ENCODE measurements around the gene SOAT1.
"Not testable (repeated sequence)": the region's sequence is repeated elsewhere in the genome, so short reads cannot be mapped to it uniquely, and the experiment has no call there.

The SOAT1 gene

DNA sequence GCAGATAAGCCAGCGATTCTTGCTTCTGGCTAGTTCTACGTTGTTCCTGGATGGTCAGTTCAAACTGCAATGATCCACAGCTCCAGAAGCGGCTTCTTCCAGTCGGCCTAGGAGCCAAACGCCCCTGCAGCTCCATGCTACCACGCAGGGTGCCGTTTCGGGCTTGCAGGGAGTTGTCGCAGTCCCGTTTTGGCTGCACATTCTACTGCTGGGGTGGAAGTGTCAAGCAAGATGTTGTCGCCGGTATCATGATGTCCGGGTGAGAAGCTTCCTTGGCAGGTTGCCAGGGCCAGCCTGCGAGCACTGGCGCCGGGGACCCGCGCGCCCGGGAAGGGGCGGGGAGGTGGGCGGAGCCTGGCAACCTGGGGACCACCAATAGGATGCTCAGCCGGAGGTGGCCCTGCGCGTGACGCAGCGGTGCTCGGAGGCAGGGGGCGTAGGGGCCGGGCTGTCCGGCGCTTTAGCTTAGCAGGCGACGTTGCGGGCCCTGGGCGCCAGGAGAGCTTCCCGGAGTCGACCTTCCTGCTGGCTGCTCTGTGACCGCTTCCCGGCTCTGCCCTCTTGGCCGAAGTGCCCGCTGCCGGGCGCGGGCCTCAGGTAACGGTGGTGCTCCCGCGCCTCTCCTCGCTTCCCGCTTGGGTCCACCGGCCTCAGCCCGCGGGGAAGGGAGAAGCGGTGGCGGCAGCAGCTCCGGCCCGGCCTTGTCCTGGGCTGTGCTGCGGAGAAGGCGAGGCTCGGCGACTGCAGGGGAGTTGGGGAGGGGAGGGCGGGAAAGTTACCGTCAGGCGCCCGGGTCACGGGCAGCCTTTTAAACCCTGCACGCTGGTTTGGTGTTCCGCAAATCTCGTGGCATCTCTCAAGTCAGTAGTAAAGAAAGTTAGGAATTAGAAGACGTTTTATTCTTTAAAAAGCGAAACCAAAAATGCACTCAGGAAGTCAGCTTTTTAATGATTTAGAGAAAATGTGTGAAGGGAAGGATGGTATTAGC lies at the start of gene SOAT1:
Gene SOAT1, plus strand, starts transcription at position 458 of the 988 bp plus-strand sequence. CDS start 8,888 bp downstream, outside the sequence.
- ChIA-PET CTCF (interaction anchor here (0.6 to 1.5 kb wide), 6 partner anchors 31 to 252 kb away, joined by 3 to 5 read pairs (median 3); no protein-coding TSS in a partner anchor), POLR2A (interaction anchor here (0.6 to 1.6 kb wide), 12 partner anchors 10 to 263 kb away, joined by 3 to 12 read pairs (median 4); partner anchors contain the start of gene AXDND1)
- TF ChIP-seq ELF4 (IDR thresholded peaks at IDR 0.05) (peak; percentile 27; the same call in 1 of the 2 replicates), ARNT (IDR thresholded peaks at IDR 0.05) (no peak), L3MBTL2 (conservative IDR thresholded peaks at IDR 0.05) (peak; percentile 86)
- peak; percentile 98 for DNase-seq (ENCODE audit: extremely low spot score)

DNA sequence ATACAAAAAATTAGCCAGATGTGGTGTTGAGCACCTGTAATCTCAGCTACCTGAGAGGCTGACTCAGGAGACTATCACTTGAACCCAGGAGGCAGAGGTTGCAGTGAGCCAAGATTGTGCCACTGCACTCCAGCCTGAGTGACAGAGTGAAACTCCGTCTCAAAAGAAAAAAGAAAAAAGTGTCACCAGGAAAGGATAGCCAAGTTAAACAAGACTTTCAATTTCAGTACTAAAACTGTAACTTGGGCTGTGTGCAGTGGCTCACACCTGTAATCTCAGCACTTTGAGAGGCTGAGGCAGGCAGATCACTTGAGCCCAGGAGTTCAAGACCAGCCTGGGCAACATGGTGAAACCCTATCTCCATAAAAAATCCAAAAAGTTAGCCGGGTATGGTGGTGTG lies 48.2 kb upstream of the SOAT1 start:
- DNase-seq (ENCODE audit: extremely low spot score); CTCF ChIA-PET; POLR2A ChIA-PET: not testable (repeated sequence)

DNA sequence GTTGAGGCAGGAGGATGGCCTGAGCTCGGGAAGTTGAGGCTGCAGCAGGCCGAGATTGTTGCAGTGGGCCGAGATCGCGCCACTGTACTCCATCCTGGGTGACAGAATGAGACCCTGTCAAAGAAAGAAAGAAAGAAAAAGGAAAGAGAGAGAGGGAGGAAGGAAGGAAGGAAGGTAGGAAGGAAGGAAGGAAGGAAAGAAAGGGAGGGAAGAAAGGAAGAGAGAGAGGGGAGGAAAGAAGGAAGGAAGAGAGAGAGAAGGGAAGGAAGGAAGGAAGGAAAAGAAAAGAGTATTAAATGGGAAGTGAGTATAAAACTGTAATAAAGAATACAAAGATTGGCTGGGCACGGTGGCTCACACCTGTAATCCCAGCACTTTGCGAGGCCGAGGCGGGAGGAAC lies 45.7 kb upstream of the SOAT1 start:
- TF ChIP-seq SP1 (IDR thresholded peaks at IDR 0.05) (no peak), LEF1 (IDR thresholded peaks at IDR 0.05; ENCODE audit: borderline replicate concordance) (no peak), BHLHE40 (IDR thresholded peaks at IDR 0.05; ENCODE audit: borderline replicate concordance) (no peak), L3MBTL2 (conservative IDR thresholded peaks at IDR 0.05) (no peak), ARNT (IDR thresholded peaks at IDR 0.05) (no peak), CTBP1 (IDR thresholded peaks at IDR 0.05; ENCODE audit: borderline replicate concordance) (no peak), ZNF384 (IDR thresholded peaks at IDR 0.05) (no peak)
- TF ChIP-seq, protein P1, sequence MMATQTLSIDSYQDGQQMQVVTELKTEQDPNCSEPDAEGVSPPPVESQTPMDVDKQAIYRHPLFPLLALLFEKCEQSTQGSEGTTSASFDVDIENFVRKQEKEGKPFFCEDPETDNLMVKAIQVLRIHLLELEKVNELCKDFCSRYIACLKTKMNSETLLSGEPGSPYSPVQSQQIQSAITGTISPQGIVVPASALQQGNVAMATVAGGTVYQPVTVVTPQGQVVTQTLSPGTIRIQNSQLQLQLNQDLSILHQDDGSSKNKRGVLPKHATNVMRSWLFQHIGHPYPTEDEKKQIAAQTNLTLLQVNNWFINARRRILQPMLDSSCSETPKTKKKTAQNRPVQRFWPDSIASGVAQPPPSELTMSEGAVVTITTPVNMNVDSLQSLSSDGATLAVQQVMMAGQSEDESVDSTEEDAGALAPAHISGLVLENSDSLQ (IDR thresholded peaks at IDR 0.05), result no peak
- ChIA-PET CTCF (no interaction called here), POLR2A (no interaction called here)
- no peak for DNase-seq (ENCODE audit: extremely low spot score)

DNA sequence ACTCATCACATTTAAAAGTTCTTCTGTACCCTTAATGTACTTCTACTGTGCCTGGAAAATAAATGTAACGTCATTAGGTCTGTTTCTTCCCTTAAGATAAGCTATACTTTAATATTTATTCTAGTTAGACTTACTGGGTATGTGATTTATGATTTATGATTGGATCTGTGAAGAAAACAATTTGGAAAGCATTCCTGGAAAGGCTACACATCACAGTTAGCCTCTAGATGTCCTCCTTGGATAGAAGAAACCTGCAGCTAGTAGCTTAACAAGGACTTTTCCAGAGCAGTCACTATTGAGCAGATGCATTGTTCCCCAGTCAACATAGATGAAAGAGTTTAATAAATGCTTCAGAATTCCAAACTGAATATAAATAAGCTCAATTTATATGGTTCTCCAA lies 41.9 kb upstream of the SOAT1 start:
- DNase-seq (ENCODE audit: extremely low spot score), result peak; percentile 54

DNA sequence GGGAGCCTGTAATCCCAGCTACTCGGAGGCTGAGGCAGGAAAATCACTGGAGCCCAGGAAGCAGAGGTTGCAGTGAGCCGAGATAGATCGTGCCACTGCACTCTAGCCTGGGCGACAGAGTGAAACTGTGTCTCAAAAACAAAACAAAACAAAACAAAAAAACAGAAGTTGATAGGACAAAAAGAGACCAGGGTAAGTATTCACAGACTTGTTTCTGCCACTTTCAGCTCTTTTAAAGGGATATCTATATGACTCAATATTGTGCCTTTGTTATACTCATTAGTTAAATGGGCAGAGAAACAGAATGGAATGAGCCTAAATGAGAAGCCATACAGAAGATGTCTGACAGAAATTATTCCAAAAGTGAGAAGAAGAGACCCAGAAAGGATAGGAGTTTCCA lies 41.0 kb upstream of the SOAT1 start:
- CTCF ChIA-PET, result interaction anchor here (0.7 kb wide), 1 partner anchor 106 kb away, joined by 3 read pairs; no protein-coding TSS in a partner anchor
- no peak for TF ChIP-seq FOXA1 (IDR thresholded peaks at IDR 0.05)
- TF ChIP-seq ARNT (IDR thresholded peaks at IDR 0.05), result no peak
- TF ChIP-seq CTBP1 (IDR thresholded peaks at IDR 0.05; ENCODE audit: borderline replicate concordance), result no peak
- no peak for TF ChIP-seq SUZ12 (IDR thresholded peaks at IDR 0.05)
- no peak for TF ChIP-seq HDGF (IDR thresholded peaks at IDR 0.05; ENCODE audit: borderline replicate concordance)
- TF ChIP-seq FOXK2 (IDR thresholded peaks at IDR 0.05), result no peak
- TF ChIP-seq L3MBTL2 (conservative IDR thresholded peaks at IDR 0.05), result no peak
- no peak for TF ChIP-seq TARDBP (IDR thresholded peaks at IDR 0.05)
- TF ChIP-seq FOXM1 (IDR thresholded peaks at IDR 0.05; ENCODE audit: borderline replicate concordance), result no peak
- TF ChIP-seq, protein P1 (IDR thresholded peaks at IDR 0.05), result no peak
- TF ChIP-seq LEF1 (IDR thresholded peaks at IDR 0.05; ENCODE audit: borderline replicate concordance), result no peak
- TF ChIP-seq ZNF384 (IDR thresholded peaks at IDR 0.05), result no peak
- no peak for TF ChIP-seq SP1 (IDR thresholded peaks at IDR 0.05)
- POLR2A ChIA-PET, result no interaction called here
- DNase-seq (ENCODE audit: extremely low spot score), result no peak

More for the DNA sequence above, 41.9 kb upstream of the SOAT1 start:
- POLR2A ChIA-PET, result interaction anchor here (1.1 kb wide), 1 partner anchor 114 kb away, joined by 4 read pairs; no protein-coding TSS in a partner anchor
- TF ChIP-seq, protein P1 (IDR thresholded peaks at IDR 0.05), result peak; percentile 58
- no peak for TF ChIP-seq SUZ12 (IDR thresholded peaks at IDR 0.05)
- CTCF ChIA-PET, result interaction anchor here (0.6 to 1.8 kb wide), 7 partner anchors 11 to 563 kb away, joined by 3 to 8 read pairs (median 3); no protein-coding TSS in a partner anchor

DNA sequence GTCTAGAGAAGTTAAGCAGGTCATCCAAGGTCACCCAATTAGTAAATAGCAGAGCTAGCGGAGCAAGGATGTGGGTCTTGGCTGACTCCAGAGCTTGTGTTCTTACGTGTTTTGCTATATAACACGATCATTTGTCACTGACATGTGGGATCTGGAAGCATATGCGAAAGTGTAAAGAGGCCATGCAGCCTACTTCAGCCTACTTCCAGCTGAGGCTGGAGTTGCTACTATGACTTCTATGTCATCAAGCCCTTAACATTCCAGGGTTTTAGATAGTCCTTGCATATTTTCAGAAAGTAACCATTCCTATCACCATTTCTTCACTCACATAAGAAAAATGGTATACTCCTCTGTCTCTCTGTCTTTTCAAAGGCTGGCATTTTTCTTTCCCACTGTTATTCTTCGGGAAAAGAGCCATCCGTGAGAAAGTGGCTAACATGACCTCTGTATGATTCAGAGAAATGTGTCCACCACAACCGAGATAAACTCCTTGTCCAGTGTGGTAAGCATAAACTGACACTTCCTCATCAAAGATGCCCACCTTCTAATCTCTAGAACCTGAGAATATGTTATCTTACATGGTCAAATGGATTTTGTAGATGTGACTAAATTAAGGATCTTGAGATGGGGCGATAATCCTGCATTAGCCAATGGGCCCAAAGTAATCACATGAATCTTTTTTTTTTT lies 40.2 kb upstream of the SOAT1 start:
- no peak for DNase-seq (ENCODE audit: extremely low spot score)
- CTCF ChIA-PET, result no interaction called here
- POLR2A ChIA-PET, result no interaction called here
- TF ChIP-seq TARDBP (IDR thresholded peaks at IDR 0.05) (no peak), L3MBTL2 (conservative IDR thresholded peaks at IDR 0.05) (no peak), BHLHE40 (IDR thresholded peaks at IDR 0.05; ENCODE audit: borderline replicate concordance) (no peak), ZNF384 (IDR thresholded peaks at IDR 0.05) (no peak), ELF4 (IDR thresholded peaks at IDR 0.05) (no peak), FOXA1 (IDR thresholded peaks at IDR 0.05) (no peak), NFRKB (IDR thresholded peaks at IDR 0.05) (no peak), FOXM1 (IDR thresholded peaks at IDR 0.05; ENCODE audit: borderline replicate concordance) (no peak), SP1 (IDR thresholded peaks at IDR 0.05) (no peak), SUZ12 (IDR thresholded peaks at IDR 0.05) (no peak), LEF1 (IDR thresholded peaks at IDR 0.05; ENCODE audit: borderline replicate concordance) (no peak)

All from HEK293T (cell line).